IMR-90 (cell line): ENCODE results near the gene SIK2. TPM values are rescaled to one million over a fixed set of nuclear protein-coding genes. Genes with fewer than 3 reads are reported as not detected.

Experiments
- ATAC-seq: fragments of 200-7000 bp; cut with Tn5 transposase; 2 replicates; pipeline ENCODE4 v1.9.1; 2020; ENCODE audit warnings: low read depth, mild to moderate bottlenecking, moderate library complexity
- BruUV-seq: library from RNA; stranded (reverse); fragments of 400-500 nt; replicated peaks from 2 replicates; lab custom pipeline; 2021; lab: Mats Ljungman, UMichigan
- CTCF ChIA-PET: fragments of 300-600 bp; formaldehyde crosslinking; extraction: SDS; loops from one replicate; lab custom pipeline; 2021; ENCODE audit warnings: antibody characterized with exemption; lab: Yijun Ruan, JAX
- POLR2A ChIA-PET: fragments of 300-600 bp; sonication (Branson Sonifier 250); formaldehyde crosslinking; loops from one replicate; lab custom pipeline; 2022; ENCODE audit warnings: antibody characterized with exemption; ENCODE audit not compliant: unreplicated experiment; lab: Charles Lee
- DNase-seq: peaks from one replicate; pipeline ENCODE4 v3.0.0; 2013
- H2AFZ ChIP-seq: replicated peaks from 2 replicates; pipeline ENCODE3; 2013; ENCODE audit warnings: low read length, mild to moderate bottlenecking; ENCODE audit not compliant: poor library complexity
- H2AK5ac ChIP-seq: 2 replicates; pipeline ENCODE4 v1.6.1; 2013; ENCODE audit warnings: low read depth, low read length, inconsistent platforms
- H2AK9ac ChIP-seq: replicated peaks from 2 replicates; pipeline ENCODE3; 2013; ENCODE audit warnings: mild to moderate bottlenecking, low read depth, low read length, moderate library complexity; ENCODE audit not compliant: poor library complexity
- H2BK120ac ChIP-seq: 2 replicates; pipeline ENCODE4 v1.6.1; 2013; ENCODE audit warnings: low read depth, low read length, inconsistent platforms
- H2BK15ac ChIP-seq: 3 replicates; pipeline ENCODE4 v1.6.1; 2013; ENCODE audit warnings: low read depth, low read length, inconsistent platforms
- H2BK20ac ChIP-seq: 2 replicates; pipeline ENCODE4 v1.6.1; 2013; ENCODE audit warnings: low read depth, mild to moderate bottlenecking, inconsistent platforms, low read length, moderate library complexity
- H2BK5ac ChIP-seq: 2 replicates; pipeline ENCODE4 v1.6.1; 2013; ENCODE audit warnings: mild to moderate bottlenecking, low read depth, low read length, inconsistent platforms; ENCODE audit not compliant: poor library complexity, severe bottlenecking
- H3K14ac ChIP-seq: replicated peaks from 2 replicates; pipeline ENCODE4 v1.6.1; 2013; ENCODE audit warnings: low read depth, low read length, inconsistent platforms
- H3K18ac ChIP-seq: 2 replicates; pipeline ENCODE4 v1.6.1; 2013; ENCODE audit warnings: low read depth, low read length, control low read depth
- H3K23ac ChIP-seq: 2 replicates; pipeline ENCODE4 v1.6.1; 2013; ENCODE audit warnings: low read depth, low read length, inconsistent platforms
- H3K27ac ChIP-seq: 2 replicates; pipeline ENCODE4 v1.5.1; 2013; ENCODE audit warnings: mild to moderate bottlenecking, control low read depth, low read length; ENCODE audit not compliant: insufficient read depth
- H3K27me3 ChIP-seq: 2 replicates; pipeline ENCODE4 v1.6.1; 2013; ENCODE audit warnings: low read length; ENCODE audit not compliant: control insufficient read depth, insufficient read depth
- H3K36me3 ChIP-seq: 2 replicates; pipeline ENCODE4 v1.6.1; 2013; ENCODE audit warnings: low read length, mixed read lengths; ENCODE audit not compliant: control insufficient read depth, insufficient read depth
- H3K4ac ChIP-seq: 2 replicates; pipeline ENCODE4 v1.6.1; 2013; ENCODE audit warnings: low read depth, low read length, inconsistent platforms
- H3K4me1 ChIP-seq: 2 replicates; pipeline ENCODE4 v1.6.1; 2013; ENCODE audit warnings: low read length, mixed read lengths; ENCODE audit not compliant: control insufficient read depth, insufficient read depth
- H3K4me2 ChIP-seq: 2 replicates; pipeline ENCODE4 v1.6.1; 2013; ENCODE audit warnings: low read depth, mild to moderate bottlenecking, control low read depth, low read length, moderate library complexity
- H3K4me3 ChIP-seq: 2 replicates; pipeline ENCODE4 v1.5.1; 2013; ENCODE audit warnings: low read depth, mild to moderate bottlenecking, control low read depth, low read length, moderate library complexity; ENCODE audit not compliant: insufficient read depth
- H3K56ac ChIP-seq: 2 replicates; pipeline ENCODE4 v1.6.1; 2013; ENCODE audit warnings: low read length, inconsistent platforms; ENCODE audit not compliant: insufficient read depth; ENCODE audit errors: extremely low read depth
- H3K79me1 ChIP-seq, 2 experiments: 2 replicates each; pipeline ENCODE4 v1.6.1; 2013; ENCODE audit warnings: low read length in 2 of 2, inconsistent platforms in 1 of 2, low read depth in 1 of 2
- H3K9ac ChIP-seq: 2 replicates; pipeline ENCODE4 v1.6.1; 2013; ENCODE audit warnings: low read depth, low read length, control low read depth
- H3K9me1 ChIP-seq: 2 replicates; pipeline ENCODE4 v1.6.1; 2013; ENCODE audit warnings: low read length, inconsistent platforms; ENCODE audit not compliant: insufficient read depth
- H3K9me3 ChIP-seq: 2 replicates; pipeline ENCODE4 v1.6.1; 2013; ENCODE audit warnings: low read length; ENCODE audit not compliant: control insufficient read depth, insufficient read depth
- H4K20me1 ChIP-seq: 2 replicates; pipeline ENCODE4 v1.6.1; 2013; ENCODE audit warnings: low read length, inconsistent platforms; ENCODE audit not compliant: insufficient read depth
- H4K5ac ChIP-seq: 2 replicates; pipeline ENCODE4 v1.6.1; 2013; ENCODE audit warnings: mild to moderate bottlenecking, low read depth, low read length, control low read depth
- H4K8ac ChIP-seq, 2 experiments: 2 replicates each; pipeline ENCODE4 v1.6.1; 2013; ENCODE audit warnings: low read depth in 2 of 2, low read length in 2 of 2, control low read depth in 1 of 2, inconsistent platforms in 1 of 2
- H4K91ac ChIP-seq: 2 replicates; pipeline ENCODE4 v1.6.1; 2013; ENCODE audit warnings: low read depth, low read length, inconsistent platforms; ENCODE audit not compliant: insufficient read depth
- BHLHE40 ChIP-seq: fragments of 150-350 bp; IDR thresholded peaks from 2 replicates; pipeline ENCODE4 v1.6.1; 2016; ENCODE audit warnings: mild to moderate bottlenecking, low read depth, low read length
- CEBPB ChIP-seq: IDR thresholded peaks from 2 replicates; pipeline ENCODE4 v1.6.1; 2012; ENCODE audit warnings: low read depth, low read length, improper control_type of control experiment
- CHD1 ChIP-seq: IDR thresholded peaks from 2 replicates; pipeline ENCODE4 v1.6.1; 2012; ENCODE audit warnings: low read depth, low read length, improper control_type of control experiment
- CTCF ChIP-seq: conservative IDR thresholded peaks from 2 replicates; pipeline ENCODE4 v1.5.1; 2012; ENCODE audit warnings: mild to moderate bottlenecking, low read depth, low read length, improper control_type of control experiment
- FOS ChIP-seq: fragments of 150-350 bp; IDR thresholded peaks from 2 replicates; pipeline ENCODE4 v1.6.1; 2016; ENCODE audit warnings: low read depth, low read length
- MAFK ChIP-seq: IDR thresholded peaks from 2 replicates; pipeline ENCODE4 v1.6.1; 2012; ENCODE audit warnings: low read depth, low read length, improper control_type of control experiment
- MAZ ChIP-seq: IDR thresholded peaks from 2 replicates; pipeline ENCODE4 v1.6.1; 2012; ENCODE audit warnings: low read depth, mild to moderate bottlenecking, low read length, improper control_type of control experiment, moderate library complexity, borderline replicate concordance
- MXI1 ChIP-seq: IDR thresholded peaks from 2 replicates; pipeline ENCODE4 v1.6.1; 2012; ENCODE audit warnings: low read depth, mild to moderate bottlenecking, low read length, moderate library complexity, borderline replicate concordance
- NFE2L2 ChIP-seq: fragments of 150-350 bp; IDR thresholded peaks from 2 replicates; pipeline ENCODE4 v1.6.1; 2016; ENCODE audit warnings: low read depth, mild to moderate bottlenecking, low read length
- RAD21 ChIP-seq: IDR thresholded peaks from 2 replicates; pipeline ENCODE4 v1.6.1; 2012; ENCODE audit warnings: low read length, improper control_type of control experiment
- RCOR1 ChIP-seq: IDR thresholded peaks from 2 replicates; pipeline ENCODE4 v1.6.1; 2012; ENCODE audit warnings: mild to moderate bottlenecking, low read length, improper control_type of control experiment; ENCODE audit not compliant: insufficient replicate concordance
- SMC3 ChIP-seq: fragments of 150-350 bp; IDR thresholded peaks from 2 replicates; pipeline ENCODE4 v1.6.1; 2016; ENCODE audit warnings: low read depth, mild to moderate bottlenecking, antibody characterized with exemption, low read length, moderate library complexity
- USF2 ChIP-seq: fragments of 150-350 bp; IDR thresholded peaks from 2 replicates; pipeline ENCODE4 v1.6.1; 2017; ENCODE audit warnings: mild to moderate bottlenecking, antibody characterized with exemption, low read length, low read depth
- WGBS, 2 experiments: methylation state at CpG; one replicate each; pipeline versions ENCODE4 v1.1.5 to v1.1.7; 2013; ENCODE audit warnings: missing lambda C conversion rate in 2 of 2; ENCODE audit not compliant: insufficient read length in 1 of 2; ENCODE audit errors: extremely low coverage in 2 of 2; 5-methylcytosine and 5-hydroxymethylcytosine counted together
- dilution Hi-C: fragments of 300-500 bp; cut with HindIII; formaldehyde crosslinking; loops from one replicate; pipeline ENCODE4 v1.14.3; 2018; ENCODE audit warnings: low sequenced_read_pairs; ENCODE audit not compliant: unreplicated experiment
- in situ Hi-C: fragments of 300-500 bp; cut with MboI; formaldehyde crosslinking; loops from 3 replicates; pipeline ENCODE4 v1.14.3; 2019; ENCODE audit warnings: low sequenced_read_pairs, inconsistent platforms, mixed read lengths
- intact Hi-C: fragments of 100-400 bp; cut with micrococcal nuclease; formaldehyde crosslinking; loops from 2 replicates; pipeline ENCODE4 v1.10.0; 2022
- polyA plus RNA-seq, 3 experiments: library from polyadenylated mRNA; depleted of rRNA; stranded (reverse); fragments of >200 nt; gene quantifications; 2 replicates each; pipeline ENCODE4 v1.2.3, GENCODE V29; 2012; ENCODE audit warnings: low replicate concordance in 1 of 3
- total RNA-seq: library from RNA; depleted of rRNA; stranded (reverse); fragments of >200 nt; gene quantifications from 2 replicates; pipeline ENCODE4 v1.2.3, GENCODE V29; 2012
- TF ChIP-seq, protein P1 (sequence below): fragments of 150-350 bp; IDR thresholded peaks from 2 replicates; pipeline ENCODE4 v1.6.1; 2016; ENCODE audit warnings: low read depth, mild to moderate bottlenecking, low read length, moderate library complexity, borderline replicate concordance

Gene SIK2
- total and polyA plus RNA-seq, 2 of the 4 experiments (the other 2 are of a cell fraction) = 7.9 to 10.4 TPM

DNA sequence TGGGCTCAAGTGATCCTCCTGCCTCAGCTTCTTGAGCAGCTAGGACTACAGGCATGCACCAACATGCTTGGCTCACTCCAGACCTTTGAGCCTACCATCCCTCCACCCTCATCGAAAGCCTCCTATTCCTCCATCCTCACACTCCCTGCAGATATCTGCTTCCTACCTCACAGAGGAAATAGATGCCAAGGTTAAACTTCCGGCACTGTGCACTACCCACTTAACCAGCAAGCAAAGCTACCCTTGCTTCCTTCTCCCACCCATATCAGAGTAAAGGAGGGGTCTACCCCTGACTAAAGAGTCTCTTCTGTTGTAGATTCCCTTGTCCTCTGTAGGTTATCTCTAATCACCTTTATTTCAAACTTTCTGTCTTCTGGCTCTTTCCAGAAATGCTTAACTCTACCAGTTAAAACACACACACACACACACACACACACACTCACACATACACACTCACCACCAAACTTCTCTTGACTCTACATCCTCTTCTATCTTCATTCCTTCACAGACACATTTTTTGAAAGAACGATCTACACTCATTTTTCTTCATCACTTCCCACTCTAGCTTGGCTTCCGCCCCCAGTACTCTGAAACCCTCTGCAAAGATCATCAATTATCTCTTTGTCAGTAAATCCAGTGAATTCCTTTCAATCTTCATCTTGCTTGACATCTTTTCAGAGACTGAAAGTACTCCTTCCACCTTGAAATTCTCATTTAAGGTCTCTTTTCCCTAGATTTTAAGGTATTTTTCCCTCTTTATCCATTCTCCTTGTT is 10.9 kb upstream of the SIK2 start:
- 43% methylated on average over 2 of the region's 4 CpGs; no CpG with 5 or more reads in 1 of the 2 experiments for WGBS, 2 experiments
- intact Hi-C loops = loop anchor here (10.0 kb wide), 1 partner anchor 137 kb away; no protein-coding TSS in a partner anchor
- CTCF ChIA-PET = interaction anchor here (0.6 kb wide), 1 partner anchor 181 kb away, joined by 3 read pairs; no protein-coding TSS in a partner anchor
- TF ChIP-seq RCOR1 (no peak), MXI1 (no peak), USF2 (no peak), NFE2L2 (no peak), SMC3 (no peak), RAD21 (no peak), CTCF (no peak), MAZ (no peak), CEBPB (no peak), CHD1 (no peak), FOS (no peak), MAFK (no peak), BHLHE40 (no peak)
- TF ChIP-seq, protein P1, sequence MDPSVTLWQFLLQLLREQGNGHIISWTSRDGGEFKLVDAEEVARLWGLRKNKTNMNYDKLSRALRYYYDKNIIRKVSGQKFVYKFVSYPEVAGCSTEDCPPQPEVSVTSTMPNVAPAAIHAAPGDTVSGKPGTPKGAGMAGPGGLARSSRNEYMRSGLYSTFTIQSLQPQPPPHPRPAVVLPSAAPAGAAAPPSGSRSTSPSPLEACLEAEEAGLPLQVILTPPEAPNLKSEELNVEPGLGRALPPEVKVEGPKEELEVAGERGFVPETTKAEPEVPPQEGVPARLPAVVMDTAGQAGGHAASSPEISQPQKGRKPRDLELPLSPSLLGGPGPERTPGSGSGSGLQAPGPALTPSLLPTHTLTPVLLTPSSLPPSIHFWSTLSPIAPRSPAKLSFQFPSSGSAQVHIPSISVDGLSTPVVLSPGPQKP = no peak

More for the DNA sequence above, 10.9 kb upstream of the SIK2 start:
- Histone ChIP-seq H3K79me1 (no peaks in the 10 kb centered on the region), H2AFZ (peak overlapping the region; percentile 10), H4K8ac (no peak overlapping the region), H2BK120ac (no peak overlapping the region), H3K14ac (0 out of 2 replicates have a peak overlapping the region, but pooled peaks have one; percentile 12), H3K4me3 (no peak overlapping the region), H3K4me2 (no peak overlapping the region), H2BK20ac (no peak overlapping the region), H4K5ac (no peak overlapping the region), H3K27me3 (0 out of 2 replicates have a peak, but pooled peaks cover 2% of the 10 kb centered on the region), H2AK5ac (no peak overlapping the region), H4K20me1 (no peaks in the 10 kb centered on the region), H3K9me3 (peaks cover 2% of the 10 kb centered on the region; the same call in 1 of the 2 replicates), H3K18ac (peak overlapping the region; percentile 18; the same call in 1 of the 2 replicates), H3K56ac (no peak overlapping the region), H3K27ac (no peak overlapping the region), H3K4me1 (no peaks in the 10 kb centered on the region), H4K91ac (no peak overlapping the region), H3K9me1 (no peaks in the 10 kb centered on the region), H3K23ac (no peak overlapping the region), H3K4ac (no peak overlapping the region), H3K36me3 (no peaks in the 10 kb centered on the region), H3K9ac (no peak overlapping the region), H2BK5ac (no peak overlapping the region), H2BK15ac (no peak overlapping the region), H2AK9ac (no peak overlapping the region)
- BruUV-seq = no TSS peak
- dilution Hi-C loops = no loop called here
- DNase-seq = no peak
- no peak for ATAC-seq
- POLR2A ChIA-PET = no interaction called here
- in situ Hi-C loops = loop anchor here (25.0 kb wide), 1 partner anchor 396 kb away; no protein-coding TSS in a partner anchor
